ENCODE results near the gene MLH1.
"Not testable (repeated sequence)": the region's sequence is repeated elsewhere in the genome, so short reads cannot be mapped to it uniquely, and the experiment has no call there.

The MLH1 gene

GRCh38 chr3:36993326-36994283 lies at the start of gene MLH1:
Gene MLH1 (plus strand): TSS chr3:36993518. CDS start chr3:36993548, 30 bp downstream.
- peak within 1 kb of the TSS; percentile 87 for H3K9ac ChIP-seq
- H3K36me3 ChIP-seq, result peaks cover 67% of the 10 kb centered on the region
- peak within 1 kb of the TSS; percentile 70 for H3K4me3 ChIP-seq
- H3K27me3 ChIP-seq, result no peaks in the 10 kb centered on the region
- H3K4me2 ChIP-seq, result peak within 1 kb of the TSS; percentile 85
- H3K4me1 ChIP-seq, result peaks cover 45% of the 10 kb centered on the region
- H3K9me3 ChIP-seq, result peaks cover 24% of the 10 kb centered on the region
- TF ChIP-seq Cebpa-rat (IDR thresholded peaks at IDR 0.05), result peak; percentile 54; the same call in 1 of the 2 replicates
- peak within 1 kb of the TSS; percentile 93 for H3K27ac ChIP-seq
- peaks cover 12% of the 10 kb centered on the region; the same call in 1 of the 2 replicates for H4K20me1 ChIP-seq

GRCh38 chr3:36943601-36944000 lies 49.7 kb upstream of the MLH1 start:
- peaks cover 35% of the 10 kb centered on the region for H3K9me3 ChIP-seq
- H3K4me3 ChIP-seq, result peak overlapping the region; percentile 88
- no peaks in the 10 kb centered on the region for H3K36me3 ChIP-seq
- H3K27ac ChIP-seq, result peak overlapping the region; percentile 92
- H3K27me3 ChIP-seq, result no peaks in the 10 kb centered on the region; the same call in 1 of the 2 replicates
- H4K20me1 ChIP-seq, result no peaks in the 10 kb centered on the region
- peaks cover 18% of the 10 kb centered on the region for H3K4me1 ChIP-seq
- peak overlapping the region; percentile 90 for H3K9ac ChIP-seq
- TF ChIP-seq Cebpa-rat (IDR thresholded peaks at IDR 0.05), result no peak
- peak overlapping the region; percentile 89 for H3K4me2 ChIP-seq

- Histone ChIP-seq H3K27me3 (no peaks in the 10 kb centered on the region; the same call in 1 of the 2 replicates), H3K27ac (peak overlapping the region; percentile 92), H3K4me3 (peak overlapping the region; percentile 88), H4K20me1 (no peaks in the 10 kb centered on the region), H3K36me3 (no peaks in the 10 kb centered on the region), H3K9ac (peak overlapping the region; percentile 90), H3K4me1 (peaks cover 13% of the 10 kb centered on the region), H3K4me2 (peak overlapping the region; percentile 89), H3K9me3 (peaks cover 40% of the 10 kb centered on the region)
- TF ChIP-seq Cebpa-rat (IDR thresholded peaks at IDR 0.05), result no peak
These were observed 49.2 kb upstream of the MLH1 start for GRCh38 chr3:36944012-36944640.

GRCh38 chr3:36944641-36945270 lies 48.6 kb upstream of the MLH1 start, which contains the start of gene TRANK1:
Gene TRANK1 (minus strand): TSS chr3:36945054. CDS start chr3:36944809, 245 bp downstream.
- H3K9ac ChIP-seq, result peak within 1 kb of the TSS; percentile 90

GRCh38 chr3:36945333-36945980 lies 47.9 kb upstream of the MLH1 start:
- H3K27me3 ChIP-seq, result no peaks in the 10 kb centered on the region; the same call in 1 of the 2 replicates
- peak overlapping the region; percentile 88 for H3K4me3 ChIP-seq
- peaks cover 11% of the 10 kb centered on the region for H3K4me1 ChIP-seq
- peak overlapping the region; percentile 90; the same call in 1 of the 2 replicates for H3K9ac ChIP-seq
- no peak overlapping the region for H3K27ac ChIP-seq
- peak overlapping the region; percentile 89 for H3K4me2 ChIP-seq
- peaks cover 45% of the 10 kb centered on the region for H3K9me3 ChIP-seq
- no peak for TF ChIP-seq Cebpa-rat (IDR thresholded peaks at IDR 0.05)
- no peaks in the 10 kb centered on the region for H4K20me1 ChIP-seq
- H3K36me3 ChIP-seq, result no peaks in the 10 kb centered on the region

More at GRCh38 chr3:36944641-36945270, 48.6 kb upstream of the MLH1 start, which contains the start of gene TRANK1:
- H4K20me1 ChIP-seq, result no peaks in the 10 kb centered on the region
- peaks cover 11% of the 10 kb centered on the region for H3K4me1 ChIP-seq
- TF ChIP-seq Cebpa-rat (IDR thresholded peaks at IDR 0.05), result no peak
- H3K4me2 ChIP-seq, result peak within 1 kb of the TSS; percentile 89
- H3K4me3 ChIP-seq, result peak within 1 kb of the TSS; percentile 88
- H3K9me3 ChIP-seq, result peaks cover 43% of the 10 kb centered on the region
- peak within 1 kb of the TSS; percentile 92 for H3K27ac ChIP-seq
- no peaks in the 10 kb centered on the region; the same call in 1 of the 2 replicates for H3K27me3 ChIP-seq
- no peaks in the 10 kb centered on the region for H3K36me3 ChIP-seq

- not testable (repeated sequence) for H3K27ac ChIP-seq, H3K4me3 ChIP-seq, H3K27me3 ChIP-seq, H4K20me1 ChIP-seq, H3K36me3 ChIP-seq, H3K4me2 ChIP-seq, H3K9ac ChIP-seq, H3K4me1 ChIP-seq
- peaks cover 49% of the 10 kb centered on the region for H3K9me3 ChIP-seq
These were observed 45.5 kb upstream of the MLH1 start for GRCh38 chr3:36947814-36948213.

GRCh38 chr3:36954452-36955134 lies 38.7 kb upstream of the MLH1 start:
- no peak overlapping the region for H3K4me3 ChIP-seq
- no peaks in the 10 kb centered on the region for H3K36me3 ChIP-seq
- 0 out of 2 replicates have a peak, but pooled peaks cover 6% of the 10 kb centered on the region for H3K9me3 ChIP-seq
- no peak overlapping the region for H3K4me2 ChIP-seq
- no peaks in the 10 kb centered on the region for H3K27me3 ChIP-seq
- no peaks in the 10 kb centered on the region for H3K4me1 ChIP-seq
- TF ChIP-seq Cebpa-rat (IDR thresholded peaks at IDR 0.05), result no peak
- H3K27ac ChIP-seq, result no peak overlapping the region
- no peaks in the 10 kb centered on the region for H4K20me1 ChIP-seq
- no peak overlapping the region for H3K9ac ChIP-seq

GRCh38 chr3:36956155-36956554 lies 37.2 kb upstream of the MLH1 start:
- Histone ChIP-seq H3K27ac (no peak overlapping the region), H3K4me1 (no peaks in the 10 kb centered on the region), H3K4me2 (no peak overlapping the region), H4K20me1 (no peaks in the 10 kb centered on the region), H3K9me3 (no peaks in the 10 kb centered on the region), H3K4me3 (no peak overlapping the region), H3K9ac (no peak overlapping the region), H3K27me3 (no peaks in the 10 kb centered on the region), H3K36me3 (no peaks in the 10 kb centered on the region)
- TF ChIP-seq Cebpa-rat (IDR thresholded peaks at IDR 0.05), result no peak
